HEK293T (cell line): Measurements from ENCODE around the gene VPS45.

Source experiments
- ARNT ChIP-seq: fragments of 450-650 bp; IDR thresholded peaks from 2 replicates; pipeline ENCODE4 v1.6.1; 2017; ENCODE audit warnings: mild to moderate bottlenecking
- BHLHE40 ChIP-seq: fragments of 450-650 bp; IDR thresholded peaks from 2 replicates; pipeline ENCODE4 v1.6.1; 2016; ENCODE audit warnings: mild to moderate bottlenecking, moderate library complexity, borderline replicate concordance
- ELF4 ChIP-seq: fragments of 450-650 bp; IDR thresholded peaks from 2 replicates; pipeline ENCODE4 v1.6.1; 2017; ENCODE audit warnings: antibody characterized with exemption
- FOXA1 ChIP-seq: fragments of 450-650 bp; IDR thresholded peaks from 2 replicates; pipeline ENCODE4 v1.6.1; 2016; ENCODE audit warnings: mild to moderate bottlenecking
- HDGF ChIP-seq: fragments of 450-650 bp; IDR thresholded peaks from 2 replicates; pipeline ENCODE4 v1.6.1; 2017; ENCODE audit warnings: antibody characterized with exemption, borderline replicate concordance
- NFRKB ChIP-seq: fragments of 450-650 bp; IDR thresholded peaks from 2 replicates; pipeline ENCODE4 v1.6.1; 2016; ENCODE audit warnings: mild to moderate bottlenecking, moderate library complexity
- SP1 ChIP-seq: fragments of 450-650 bp; IDR thresholded peaks from 2 replicates; pipeline ENCODE4 v1.6.1; 2017
- SUZ12 ChIP-seq: fragments of 450-650 bp; IDR thresholded peaks from 2 replicates; pipeline ENCODE4 v1.6.1; 2016; ENCODE audit warnings: mild to moderate bottlenecking
- TARDBP ChIP-seq: fragments of 450-650 bp; IDR thresholded peaks from 2 replicates; pipeline ENCODE4 v1.6.1; 2016
- ZNF384 ChIP-seq: fragments of 450-650 bp; IDR thresholded peaks from 2 replicates; pipeline ENCODE4 v1.6.1; 2016
- TF ChIP-seq, protein P1 (sequence below): fragments of 450-650 bp; IDR thresholded peaks from 2 replicates; pipeline ENCODE4 v1.6.1; 2016

DNA sequence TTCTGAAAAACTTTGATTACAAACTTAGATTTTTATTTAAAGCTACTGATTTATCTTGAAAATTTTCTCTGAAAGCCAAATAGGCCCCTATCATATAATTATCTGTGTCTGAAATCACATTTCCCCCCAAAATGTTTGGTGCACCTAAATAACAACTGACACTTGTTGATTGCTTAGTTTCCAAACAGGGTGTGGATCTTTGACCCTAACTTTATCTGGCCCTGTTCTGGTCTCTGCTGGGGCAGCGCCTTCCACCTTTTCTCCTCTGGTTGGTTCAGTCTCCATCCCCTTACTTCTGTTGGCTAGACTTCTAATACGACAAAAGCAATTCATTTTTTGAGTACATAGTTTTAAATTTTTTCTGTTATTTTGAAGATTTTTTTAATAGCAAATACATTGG, 46.9 kb upstream of the VPS45 start:
- no peak for TF ChIP-seq FOXA1
- TF ChIP-seq, protein P1, sequence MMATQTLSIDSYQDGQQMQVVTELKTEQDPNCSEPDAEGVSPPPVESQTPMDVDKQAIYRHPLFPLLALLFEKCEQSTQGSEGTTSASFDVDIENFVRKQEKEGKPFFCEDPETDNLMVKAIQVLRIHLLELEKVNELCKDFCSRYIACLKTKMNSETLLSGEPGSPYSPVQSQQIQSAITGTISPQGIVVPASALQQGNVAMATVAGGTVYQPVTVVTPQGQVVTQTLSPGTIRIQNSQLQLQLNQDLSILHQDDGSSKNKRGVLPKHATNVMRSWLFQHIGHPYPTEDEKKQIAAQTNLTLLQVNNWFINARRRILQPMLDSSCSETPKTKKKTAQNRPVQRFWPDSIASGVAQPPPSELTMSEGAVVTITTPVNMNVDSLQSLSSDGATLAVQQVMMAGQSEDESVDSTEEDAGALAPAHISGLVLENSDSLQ, result no peak
- no peak for TF ChIP-seq ARNT
- no peak for TF ChIP-seq SP1
- TF ChIP-seq ZNF384, result no peak
- no peak for TF ChIP-seq TARDBP
- TF ChIP-seq ELF4, result no peak
- TF ChIP-seq NFRKB, result no peak
- no peak for TF ChIP-seq HDGF
- no peak for TF ChIP-seq BHLHE40
- no peak for TF ChIP-seq SUZ12
